Measurements from ENCODE around the gene GJD4.

Gene GJD4
- total RNA-seq = 0 to 0.44 (median 0) reads per million in 17 experiments

GRCh38 chr10:35605191-35605590, at the start of gene GJD4:
GJD4 (plus strand) TSS chr10:35605341; CDS start chr10:35605568, 227 bp downstream.
- DNase-seq = no peak

- DNase-seq = peak in 2 of 4 experiments; percentile 5 to 21
Measured at GRCh38 chr10:35555962-35556930, 48.9 kb upstream of the GJD4 start.

DNA sequence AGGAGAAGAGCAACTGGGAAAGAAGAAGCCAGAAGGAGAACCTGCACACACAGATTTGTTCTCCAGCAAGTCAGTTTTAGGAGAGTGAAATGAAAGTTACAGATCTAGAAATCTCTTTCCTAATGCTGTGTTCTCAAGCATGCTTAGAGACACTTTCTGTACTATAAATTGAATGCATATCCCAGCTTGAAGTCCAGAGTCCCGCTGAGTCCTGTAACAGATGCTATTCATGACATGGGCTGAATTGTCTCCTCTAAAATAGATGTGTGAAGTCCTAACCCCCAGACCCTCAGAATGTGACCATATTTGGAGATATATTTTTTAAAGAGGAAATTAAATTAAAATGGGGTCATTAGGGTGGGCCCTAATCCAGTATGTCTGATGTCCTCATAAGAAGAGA, 46.9 kb upstream of the GJD4 start:
- no peak for DNase-seq

DNA sequence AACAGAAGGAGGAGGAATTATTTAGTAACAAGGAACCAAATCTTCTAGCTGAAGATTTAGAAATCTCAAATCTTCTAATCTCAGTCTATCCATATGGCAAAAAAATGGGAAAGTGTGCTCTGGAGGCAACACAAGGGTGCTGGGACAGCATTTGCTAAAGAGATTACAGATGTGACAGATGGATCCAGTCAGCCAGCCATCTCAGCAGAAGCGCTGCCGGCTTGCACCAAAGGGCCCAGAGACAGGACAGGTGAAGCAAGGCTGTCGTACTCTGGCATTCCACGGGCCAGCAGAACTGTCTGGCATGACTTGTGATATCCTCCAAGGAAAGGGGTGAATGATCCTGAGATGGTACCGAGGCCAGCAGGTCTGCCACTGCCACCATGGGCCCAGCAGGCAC, 45.7 kb upstream of the GJD4 start:
- no peak for DNase-seq

DNA sequence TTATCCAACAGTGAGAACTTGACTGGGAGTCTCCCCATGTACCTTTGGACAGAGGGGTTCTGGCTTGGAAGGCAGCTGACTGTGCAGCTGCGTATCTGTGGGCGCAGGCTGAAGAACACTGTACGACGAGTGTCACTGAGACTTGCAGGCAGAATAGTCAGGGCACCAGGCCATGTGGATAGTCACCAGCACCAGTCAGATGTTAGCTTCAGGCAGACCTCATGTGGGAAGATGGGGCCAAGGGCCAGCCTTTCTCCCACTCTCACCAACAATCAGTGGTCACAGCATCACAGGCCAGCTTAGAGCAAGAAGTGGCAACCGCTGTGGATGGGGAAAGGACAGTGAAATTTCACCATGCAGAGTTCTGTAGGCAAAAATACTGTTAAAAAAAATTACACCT, 43.4 kb upstream of the GJD4 start:
- DNase-seq = peak; percentile 56 to 74 (median 62)

GRCh38 chr10:35562427-35562826, 42.7 kb upstream of the GJD4 start:
- DNase-seq = no peak

DNA sequence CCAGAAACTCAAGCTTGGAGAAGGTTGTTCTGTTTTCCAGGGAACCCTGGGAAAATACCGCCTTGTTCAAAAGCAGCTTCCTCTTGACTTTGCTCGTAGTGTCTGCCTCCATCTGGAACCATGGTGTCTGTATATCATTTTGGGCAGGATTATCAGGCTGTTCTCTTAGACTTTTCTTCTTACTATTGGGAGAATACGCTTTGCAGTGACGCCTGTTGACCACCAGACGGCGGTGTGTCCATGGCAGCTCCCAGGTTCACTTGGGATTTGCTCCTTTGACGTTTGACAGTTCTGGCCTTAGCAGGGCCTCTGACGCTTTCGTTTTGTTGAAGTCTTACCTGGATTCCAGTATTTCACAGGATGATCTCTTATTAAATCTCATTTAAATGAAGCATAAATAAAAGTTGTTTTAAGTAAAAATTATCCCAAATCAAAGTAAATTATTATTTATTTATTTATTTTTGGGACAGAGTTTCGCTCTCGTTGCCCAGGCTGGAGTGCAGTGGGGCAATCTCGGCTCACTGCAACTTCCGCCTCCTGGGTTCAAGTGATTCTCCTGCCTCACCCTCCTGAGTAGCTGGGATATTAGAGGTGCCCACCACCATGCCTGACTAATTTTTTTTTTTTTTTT, 41.8 kb upstream of the GJD4 start:
- peak; percentile 58 to 75 (median 68) for DNase-seq

- peak; percentile 77 to 90 (median 89) for DNase-seq
Measured at GRCh38 chr10:35564341-35564968, 40.7 kb upstream of the GJD4 start.

DNA sequence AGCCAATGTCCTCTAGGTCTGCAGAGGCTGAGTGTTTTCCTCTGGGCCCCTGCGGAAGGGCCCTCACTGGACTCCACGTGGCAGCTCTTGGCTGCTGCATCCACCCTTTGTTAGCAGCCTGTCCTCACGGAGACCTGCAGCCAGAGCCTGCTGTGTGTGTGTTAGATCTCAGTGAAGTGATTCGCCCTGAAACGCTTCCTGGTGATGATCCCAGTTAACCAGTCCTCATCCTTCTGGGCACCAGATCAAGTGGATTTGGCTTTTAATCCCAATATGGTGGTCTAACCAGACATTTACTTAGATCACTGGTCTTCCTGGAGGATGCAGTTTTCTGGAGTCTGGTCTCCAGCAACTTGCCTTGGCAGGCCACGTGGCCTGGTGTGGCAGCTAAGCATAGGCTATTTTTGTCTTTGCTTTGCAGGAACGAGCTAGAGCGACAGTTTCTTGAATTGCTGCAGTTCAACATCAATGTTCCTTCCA, 39.5 kb upstream of the GJD4 start:
- DNase-seq = no peak

DNA sequence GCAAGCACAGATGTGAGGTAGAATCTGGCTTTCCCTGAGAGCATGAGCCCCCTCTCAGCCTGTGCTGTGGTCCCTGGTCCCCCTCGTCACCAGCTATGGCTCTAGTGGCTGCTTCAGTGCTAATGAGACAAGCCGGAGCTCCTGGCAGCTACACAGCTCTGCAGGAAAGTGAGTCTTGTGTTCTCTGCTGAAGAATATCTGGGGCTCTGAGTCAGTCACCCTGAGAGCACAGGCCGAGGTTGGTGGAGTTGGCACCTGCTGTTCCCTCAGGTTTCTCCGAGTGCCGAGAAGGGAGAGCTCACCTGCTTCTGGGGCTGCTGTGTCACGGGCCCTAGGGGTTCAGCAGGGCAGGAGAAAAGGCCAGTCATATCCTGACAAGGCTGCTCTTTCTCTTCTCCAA, 37.2 kb upstream of the GJD4 start:
- DNase-seq = no peak

GRCh38 chr10:35568483-35569015, 36.6 kb upstream of the GJD4 start:
- DNase-seq = no peak

- DNase-seq = no peak
Measured at GRCh38 chr10:35569111-35569707, 35.9 kb upstream of the GJD4 start.

GRCh38 chr10:35569836-35570235, 35.3 kb upstream of the GJD4 start:
- no peak for DNase-seq

DNA sequence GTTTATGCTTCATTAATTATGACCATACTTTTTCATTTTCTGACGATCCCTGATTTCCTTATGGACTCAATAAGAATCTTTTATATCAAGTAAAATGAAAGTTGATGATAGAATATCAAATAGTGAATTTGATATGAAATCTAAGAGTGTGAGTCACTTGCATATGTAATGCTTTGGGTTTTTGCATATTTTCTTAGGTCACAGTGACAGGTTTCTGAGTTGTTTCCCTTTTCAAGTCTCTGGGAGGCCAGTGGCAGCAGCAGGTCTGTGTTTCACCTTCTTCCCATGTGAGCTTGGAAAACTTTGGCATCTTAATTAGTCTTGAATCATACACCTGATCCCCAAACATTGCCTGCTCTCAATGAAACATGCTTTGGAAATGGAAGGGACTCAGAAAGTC, 34.7 kb upstream of the GJD4 start:
- DNase-seq = no peak

GRCh38 chr10:35572583-35572982, 32.6 kb upstream of the GJD4 start:
- no peak for DNase-seq

- no peak for DNase-seq
Measured at GRCh38 chr10:35573796-35574195, 31.3 kb upstream of the GJD4 start.

GRCh38 chr10:35574924-35575352, 30.2 kb upstream of the GJD4 start:
- DNase-seq = peak in 1 of 4 experiments; percentile 13

DNA sequence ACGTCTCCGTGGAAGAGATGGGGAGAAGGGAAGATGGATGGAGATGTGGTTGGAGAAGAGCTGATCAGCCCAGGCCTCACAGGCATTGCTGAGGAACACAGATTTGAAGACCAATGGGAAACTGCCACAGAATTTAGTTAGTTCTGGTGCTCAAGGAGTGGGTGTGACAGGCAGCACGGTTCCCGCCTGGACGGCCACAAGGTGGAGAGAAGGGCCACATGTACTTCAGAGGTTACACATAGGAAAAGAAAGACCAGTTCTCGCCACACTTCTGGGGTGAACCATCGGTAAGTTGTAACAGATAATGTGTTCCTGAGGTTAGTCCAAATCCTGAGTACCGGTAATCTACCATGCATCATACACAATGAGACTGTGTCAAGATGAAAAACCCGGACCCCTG, 29.5 kb upstream of the GJD4 start:
- no peak for DNase-seq

DNA sequence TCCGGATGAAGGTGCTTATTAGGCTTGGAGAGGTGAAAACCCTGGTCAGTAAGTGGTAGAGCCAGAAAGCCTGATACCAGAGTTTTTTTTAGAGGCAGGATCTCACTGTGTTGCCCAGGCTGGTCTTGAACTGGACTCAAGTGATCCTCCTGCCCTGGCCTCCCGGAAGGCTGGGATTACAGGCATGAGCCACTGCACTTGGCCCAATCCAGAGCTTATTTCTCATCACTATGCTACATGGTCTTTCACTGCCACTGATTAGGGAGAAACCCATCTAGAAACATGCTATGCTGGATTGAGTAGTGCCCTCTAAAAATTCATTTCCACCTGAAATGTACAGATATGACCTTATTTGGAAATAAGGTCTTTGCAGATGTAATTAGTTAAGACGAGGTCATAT, 28.4 kb upstream of the GJD4 start:
- DNase-seq = no peak

GRCh38 chr10:35577926-35578617, 27.1 kb upstream of the GJD4 start:
- DNase-seq = no peak

DNA sequence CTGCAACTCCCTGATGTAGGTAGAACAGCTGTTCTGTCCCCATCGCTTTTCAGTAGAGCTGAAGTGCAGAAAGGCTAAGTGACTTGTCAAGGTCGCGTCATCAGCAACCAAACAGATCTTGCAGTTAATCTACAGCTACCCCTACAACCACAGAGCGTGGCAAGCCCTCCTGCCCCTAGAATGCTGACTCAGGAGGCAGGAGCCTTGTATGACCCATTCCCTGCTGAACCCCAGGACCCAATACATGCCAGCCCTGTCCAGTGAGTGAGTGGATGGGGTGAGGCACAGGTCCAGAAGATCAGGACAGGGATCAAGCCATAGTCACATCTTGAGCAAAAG, 26.6 kb upstream of the GJD4 start:
- no peak for DNase-seq

GRCh38 chr10:35579116-35579515, 26.0 kb upstream of the GJD4 start:
- DNase-seq = no peak
